HepG2 (cell line): ENCODE measurements around the gene HMGCLL1. TPM values are rescaled to one million over a fixed set of nuclear protein-coding genes. Genes with fewer than 3 reads are reported as not detected.

Experiments
- ATAC-seq: fragments of 200-7000 bp; cut with Tn5 transposase; 3 replicates; pipeline ENCODE4 v1.9.1; 2020; ENCODE audit warnings: mild to moderate bottlenecking, moderate library complexity
- BruUV-seq: library from RNA; stranded (reverse); fragments of 400-500 nt; replicated peaks from 2 replicates; lab custom pipeline; 2021; lab: Mats Ljungman, UMichigan
- CTCF ChIA-PET: fragments of 300-600 bp; formaldehyde crosslinking; extraction: SDS; loops from one replicate; lab custom pipeline; 2021; ENCODE audit warnings: low total read pairs, inconsistent platforms, low intra/inter-chr PET ratio; lab: Yijun Ruan, JAX
- POLR2A ChIA-PET: fragments of 350-600 bp; sonication (Branson Sonifier 250); formaldehyde crosslinking; loops from one replicate; lab custom pipeline; 2020; ENCODE audit warnings: antibody characterized with exemption, inconsistent platforms; lab: Yijun Ruan, JAX
- DNase-seq: peaks from one replicate; pipeline ENCODE4 v3.0.0-alpha.2; 2015; ENCODE audit warnings: low spot score
- FAIRE-seq: peaks from 3 replicates; lab custom pipeline; 2011; peaks lifted over from hg19 to GRCh38; lab: Jason Lieb, UNC
- H2AFZ ChIP-seq: one replicate; pipeline ENCODE4 v1.6.1; 2011; ENCODE audit warnings: low read length, inconsistent platforms
- H3K27ac ChIP-seq: fragments of 300-600 bp; 3 replicates; pipeline ENCODE4 v1.8.0; 2011; ENCODE audit warnings: mixed run types, mild to moderate bottlenecking, mixed read lengths, low read length, inconsistent platforms; ENCODE audit not compliant: insufficient read depth; ENCODE audit errors: extremely low read length
- H3K27me3 ChIP-seq, 2 experiments: fragments of 200-600 bp in 1 of 2; 2 replicates in 1 of 2; 3 replicates in 1 of 2; pipeline versions ENCODE4 v1.6.0 to v1.8.0; 2011; ENCODE audit warnings: low read length in 2 of 2, mild to moderate bottlenecking in 2 of 2, moderate library complexity in 2 of 2, inconsistent platforms in 1 of 2; ENCODE audit not compliant: insufficient read depth in 2 of 2, control insufficient read depth in 1 of 2
- H3K36me3 ChIP-seq, 2 experiments: fragments of 200-600 bp in 1 of 2; replicated peaks in 1 of 2; 2 replicates in 1 of 2; 3 replicates in 1 of 2; pipeline versions ENCODE4 v1.5.1 to v1.8.0; 2011; ENCODE audit warnings: low read length in 2 of 2, inconsistent platforms in 1 of 2; ENCODE audit not compliant: insufficient read depth in 2 of 2, control insufficient read depth in 1 of 2
- H3K4me1 ChIP-seq: 2 replicates; pipeline ENCODE4 v1.5.1; 2012; ENCODE audit warnings: low read length, inconsistent platforms; ENCODE audit not compliant: insufficient read depth
- H3K4me2 ChIP-seq: 2 replicates; pipeline ENCODE4 v1.6.0; 2011; ENCODE audit warnings: low read depth, low read length, inconsistent platforms
- H3K4me3 ChIP-seq, 3 experiments: fragments of 200-600 bp in 1 of 3; sonication (generic), shearing (Covaris generic) in 1 of 3; replicated peaks in 1 of 3; 2 replicates each; pipeline ENCODE4 v1.5.1; 2011 to 2016; ENCODE audit warnings: low read length in 3 of 3, inconsistent platforms in 2 of 3, low read depth in 2 of 3, mild to moderate bottlenecking in 2 of 3, control low read depth in 1 of 3, mixed read lengths in 1 of 3; ENCODE audit not compliant: insufficient read depth in 1 of 3
- H3K79me2 ChIP-seq: one replicate; pipeline ENCODE4 v1.6.1; 2011; ENCODE audit warnings: low read length, inconsistent platforms; ENCODE audit not compliant: insufficient read depth
- H3K9ac ChIP-seq: 2 replicates; pipeline ENCODE4 v1.6.0; 2011; ENCODE audit warnings: mild to moderate bottlenecking, low read depth, low read length, inconsistent platforms; ENCODE audit not compliant: insufficient read depth
- H3K9me3 ChIP-seq: 2 replicates; pipeline ENCODE4 v1.5.1; 2012; ENCODE audit warnings: mild to moderate bottlenecking, low read length
- H4K20me1 ChIP-seq: 2 replicates; pipeline ENCODE4 v1.6.0; 2011; ENCODE audit warnings: inconsistent platforms, mild to moderate bottlenecking, low read length, moderate library complexity; ENCODE audit not compliant: insufficient read depth
- BCL6 ChIP-seq: IDR thresholded peaks from 2 replicates; pipeline ENCODE4 v1.6.1; 2016; ENCODE audit warnings: missing genetic modification reagents, missing compliant biosample characterization
- CC2D1A ChIP-seq: sonication (generic); formaldehyde crosslinking; IDR thresholded peaks from 2 replicates; pipeline ENCODE4 v1.8.1; 2023; ENCODE audit warnings: mild to moderate bottlenecking, missing genetic modification reagents
- EZH2 ChIP-seq: conservative IDR thresholded peaks from 2 replicates; pipeline ENCODE4 v1.6.1; 2012; ENCODE audit warnings: mild to moderate bottlenecking, low read depth, low read length, moderate library complexity
- JUN ChIP-seq: sonication (generic); formaldehyde crosslinking; IDR thresholded peaks from 2 replicates; pipeline ENCODE4 v1.4.0; 2020; ENCODE audit warnings: mild to moderate bottlenecking, missing genetic modification reagents
- KAT7 ChIP-seq: IDR thresholded peaks from 2 replicates; pipeline ENCODE4 v1.6.1; 2018; ENCODE audit warnings: borderline replicate concordance, missing compliant biosample characterization
- NRL ChIP-seq: sonication (generic); formaldehyde crosslinking; IDR thresholded peaks from 2 replicates; pipeline ENCODE4 v1.5.0; 2020; ENCODE audit warnings: missing genetic modification reagents, mild to moderate bottlenecking, moderate library complexity, borderline replicate concordance
- RFX1 ChIP-seq: fragments of 450-650 bp; IDR thresholded peaks from 2 replicates; pipeline ENCODE4 v1.6.1; 2017
- SALL1 ChIP-seq: sonication (generic); formaldehyde crosslinking; IDR thresholded peaks from 2 replicates; pipeline ENCODE4 v1.8.0; 2022; ENCODE audit warnings: mild to moderate bottlenecking, missing genetic modification reagents
- ZNF235 ChIP-seq: sonication (generic); formaldehyde crosslinking; IDR thresholded peaks from 2 replicates; pipeline ENCODE4 v1.8.1; 2023; ENCODE audit warnings: mild to moderate bottlenecking, missing genetic modification reagents, borderline replicate concordance
- ZNF362 ChIP-seq: sonication (generic); formaldehyde crosslinking; IDR thresholded peaks from 2 replicates; pipeline ENCODE4 v1.4.0; 2020; ENCODE audit warnings: missing genetic modification reagents, mild to moderate bottlenecking, borderline replicate concordance
- ZNF564 ChIP-seq: sonication (generic); formaldehyde crosslinking; IDR thresholded peaks from 2 replicates; pipeline ENCODE4 v1.8.1; 2023; ENCODE audit warnings: mild to moderate bottlenecking, missing genetic modification reagents
- ZNF567 ChIP-seq: sonication (generic); formaldehyde crosslinking; IDR thresholded peaks from 2 replicates; pipeline ENCODE4 v1.8.1; 2023; ENCODE audit warnings: mild to moderate bottlenecking, missing genetic modification reagents, borderline replicate concordance
- ZNF775 ChIP-seq: sonication (generic); formaldehyde crosslinking; IDR thresholded peaks from 2 replicates; pipeline ENCODE4 v1.4.0; 2020; ENCODE audit warnings: missing genetic modification reagents, mild to moderate bottlenecking, moderate library complexity, borderline replicate concordance
- ZNF878 ChIP-seq: sonication (generic); formaldehyde crosslinking; IDR thresholded peaks from 2 replicates; pipeline ENCODE4 v1.8.1; 2023; ENCODE audit warnings: mild to moderate bottlenecking, missing genetic modification reagents, moderate library complexity
- WGBS: methylation state at CpG from one replicate; pipeline ENCODE4 v1.1.6; 2017; ENCODE audit warnings: low lambda C conversion rate; 5-methylcytosine and 5-hydroxymethylcytosine counted together
- in situ Hi-C: cut with HindIII; loops from 2 replicates; pipeline ENCODE4 v1.10.0; 2017; ENCODE audit warnings: low pct_unique_long_range_greater_than_20kb; ENCODE audit not compliant: extremely low pct_ligation_motif_present
- intact Hi-C: fragments of 100-400 bp; cut with micrococcal nuclease; formaldehyde crosslinking; loops from one replicate; pipeline ENCODE4 v1.10.0; 2022; ENCODE audit not compliant: unreplicated experiment
- polyA plus RNA-seq, 8 experiments: library from polyadenylated mRNA; depleted of rRNA in 3 of 8; stranded (reverse) in 7 of 8; unstranded in 1 of 8; fragments of >200 nt; fragmentation: Illumina TruSeq in 4 of 8; extraction: Trizol in 4 of 8; gene quantifications; 2 replicates each; pipeline versions ENCODE4 v1.2.1 to v1.2.3, GENCODE V29; 2011 to 2016; ENCODE audit warnings: low read depth in 4 of 8, missing spikeins in 1 of 8, mixed read lengths in 1 of 8; ENCODE audit not compliant: insufficient read depth in 1 of 8
- total RNA-seq, 5 experiments: library from RNA; depleted of rRNA; stranded (reverse); fragments of >200 nt; fragmentation: Illumina TruSeq; extraction: Trizol; gene quantifications; 2 replicates each; pipeline ENCODE4 v1.2.3, GENCODE V29; 2016; ENCODE audit warnings: low read depth in 1 of 5
- TF ChIP-seq, protein P1 (sequence below): sonication (generic); formaldehyde crosslinking; IDR thresholded peaks from 2 replicates; pipeline ENCODE4 v1.5.1; 2020; ENCODE audit warnings: missing genetic modification reagents, mild to moderate bottlenecking, borderline replicate concordance
- TF ChIP-seq, protein P2 (sequence below): sonication (generic); IDR thresholded peaks from 2 replicates; pipeline ENCODE4 v1.6.1; 2016; ENCODE audit warnings: low read depth, borderline replicate concordance

The HMGCLL1 gene
- total and polyA plus RNA-seq, 2 of the 13 experiments (the other 11 are each of a cell fraction or from before 2014, with no cell fraction given): not detected

DNA sequence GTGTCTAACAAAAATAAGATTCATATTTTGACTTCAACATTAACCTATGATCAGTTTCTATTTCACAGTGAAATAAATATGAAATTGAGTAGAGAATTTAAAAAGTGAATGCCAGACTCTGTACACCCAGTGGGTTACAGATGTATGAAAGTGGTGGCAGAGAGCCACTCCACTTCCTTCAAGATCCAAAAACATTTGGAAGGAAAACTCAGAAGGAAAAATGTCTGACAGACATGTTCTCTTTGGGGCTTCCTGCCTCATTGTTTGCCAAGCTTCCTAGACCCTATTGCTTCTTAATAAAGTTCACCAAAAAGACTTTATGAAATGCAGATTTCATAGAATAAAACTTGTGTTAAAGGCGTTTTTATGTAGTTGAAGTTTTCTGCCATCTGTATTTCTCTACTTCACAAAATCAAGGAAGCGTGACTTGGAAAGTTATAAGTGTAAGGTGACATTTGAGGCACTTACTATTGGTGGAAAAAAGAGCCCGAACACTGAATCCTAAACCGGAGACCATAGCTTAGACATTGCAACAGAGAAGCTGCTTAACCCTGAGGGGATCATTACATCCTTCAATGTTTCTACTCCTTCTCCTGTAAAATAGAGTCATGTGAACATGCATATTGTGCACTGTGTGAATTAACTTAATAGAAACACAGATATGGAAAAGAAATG is 12.8 kb downstream of the HMGCLL1 start (continued):
- TF ChIP-seq, protein P1, sequence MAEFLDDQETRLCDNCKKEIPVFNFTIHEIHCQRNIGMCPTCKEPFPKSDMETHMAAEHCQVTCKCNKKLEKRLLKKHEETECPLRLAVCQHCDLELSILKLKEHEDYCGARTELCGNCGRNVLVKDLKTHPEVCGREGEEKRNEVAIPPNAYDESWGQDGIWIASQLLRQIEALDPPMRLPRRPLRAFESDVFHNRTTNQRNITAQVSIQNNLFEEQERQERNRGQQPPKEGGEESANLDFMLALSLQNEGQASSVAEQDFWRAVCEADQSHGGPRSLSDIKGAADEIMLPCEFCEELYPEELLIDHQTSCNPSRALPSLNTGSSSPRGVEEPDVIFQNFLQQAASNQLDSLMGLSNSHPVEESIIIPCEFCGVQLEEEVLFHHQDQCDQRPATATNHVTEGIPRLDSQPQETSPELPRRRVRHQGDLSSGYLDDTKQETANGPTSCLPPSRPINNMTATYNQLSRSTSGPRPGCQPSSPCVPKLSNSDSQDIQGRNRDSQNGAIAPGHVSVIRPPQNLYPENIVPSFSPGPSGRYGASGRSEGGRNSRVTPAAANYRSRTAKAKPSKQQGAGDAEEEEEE (CRISPR knock-in tag): no peak
- TF ChIP-seq SALL1 (CRISPR knock-in tag) (no peak), ZNF878 (CRISPR knock-in tag) (no peak), ZNF567 (CRISPR knock-in tag) (no peak), NRL (CRISPR knock-in tag) (no peak)

- no peaks in the 10 kb centered on the region for H3K79me2 ChIP-seq
- no peak overlapping the region for H3K4me2 ChIP-seq
- DNase-seq: no peak
- TF ChIP-seq KAT7 (CRISPR knock-in tag) (no peak), CC2D1A (CRISPR knock-in tag) (no peak), RFX1 (no peak), JUN (no peak), BCL6 (no peak), ZNF775 (CRISPR knock-in tag) (no peak), ZNF564 (no peak), ZNF235 (CRISPR knock-in tag) (no peak), ZNF362 (CRISPR knock-in tag) (no peak), EZH2 (no peak)
- TF ChIP-seq, protein P2, sequence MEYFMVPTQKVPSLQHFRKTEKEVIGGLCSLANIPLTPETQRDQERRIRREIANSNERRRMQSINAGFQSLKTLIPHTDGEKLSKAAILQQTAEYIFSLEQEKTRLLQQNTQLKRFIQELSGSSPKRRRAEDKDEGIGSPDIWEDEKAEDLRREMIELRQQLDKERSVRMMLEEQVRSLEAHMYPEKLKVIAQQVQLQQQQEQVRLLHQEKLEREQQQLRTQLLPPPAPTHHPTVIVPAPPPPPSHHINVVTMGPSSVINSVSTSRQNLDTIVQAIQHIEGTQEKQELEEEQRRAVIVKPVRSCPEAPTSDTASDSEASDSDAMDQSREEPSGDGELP: no peak
- TF ChIP-seq, all 625 proteins: peak for 0
- FAIRE-seq (no peak), ATAC-seq (no peak)
- H3K9ac ChIP-seq: no peak overlapping the region
- H3K9me3 ChIP-seq: no peaks in the 10 kb centered on the region
- H3K4me3 ChIP-seq: no peak overlapping the region
- in situ Hi-C loops: no loop called here
- no peaks in the 10 kb centered on the region for H3K4me1 ChIP-seq
- no peak overlapping the region for H3K27ac ChIP-seq
- intact Hi-C loops: no loop called here
- 0% methylated on average over 3 of the region's 3 CpGs for WGBS
- H3K27me3 ChIP-seq: 0 out of 5 replicates have a peak, but pooled peaks cover 0 to 2% of the 10 kb centered on the region in 2 experiments
- no TSS peak for BruUV-seq
- POLR2A ChIA-PET: no interaction called here
- CTCF ChIA-PET: no interaction called here
- no peaks in the 10 kb centered on the region; the same call in 1 of the 2 replicates for H4K20me1 ChIP-seq
- no peaks in the 10 kb centered on the region for H3K36me3 ChIP-seq
- no peak overlapping the region for H2AFZ ChIP-seq
Measured at GRCh38 chr6:55562318-55562717, 16.7 kb downstream of the HMGCLL1 start.
